ENCODE data around the gene PAPPA. TPM values are rescaled to one million over a fixed set of nuclear protein-coding genes. Genes with fewer than 3 reads are reported as not detected.

Gene PAPPA
- polyA plus RNA-seq, 4 donors: 3.4 to 8.7 (median 4.2) TPM

DNA sequence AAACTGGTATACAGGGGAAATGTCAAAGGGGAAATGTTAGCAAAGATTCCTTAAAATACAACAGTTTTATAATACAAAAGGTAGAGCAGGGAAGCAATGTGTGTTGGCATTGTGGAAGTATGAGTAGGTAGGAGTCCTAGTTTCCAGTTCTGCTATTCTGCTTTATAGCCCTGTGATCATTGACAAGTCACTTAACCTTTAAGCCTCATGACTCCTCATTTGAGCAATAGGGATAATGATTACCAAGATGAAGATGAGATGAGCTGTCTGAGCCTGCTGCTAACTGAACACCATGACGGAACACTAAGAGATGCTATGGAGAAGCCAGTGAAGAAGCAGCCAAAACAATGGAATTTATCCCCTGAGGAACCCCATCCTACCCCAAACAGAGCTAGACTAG is 251.7 kb downstream of the PAPPA start:
- no peak for DNase-seq (ENCODE audit: low read depth in 4 of 4, low spot score in 2 of 4)

DNA sequence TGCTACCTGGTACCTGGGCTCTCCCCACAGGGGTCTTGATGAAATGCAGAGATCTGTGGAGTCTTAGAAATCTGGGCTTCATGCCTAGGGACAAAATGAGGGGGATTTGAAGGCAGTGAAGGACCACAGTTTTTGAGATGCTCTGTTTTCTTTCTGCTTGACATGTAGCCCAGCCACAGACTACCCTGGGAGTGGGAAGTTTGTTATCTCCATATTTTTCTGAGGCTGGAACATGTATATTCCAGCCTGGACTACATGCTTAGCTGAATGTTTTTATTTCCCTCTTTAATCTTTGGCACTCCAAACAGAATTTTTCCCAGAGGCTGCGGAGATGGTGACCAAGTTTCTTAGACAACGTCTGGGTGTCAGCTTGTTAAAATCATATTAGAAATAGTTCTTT is 252.9 kb downstream of the PAPPA start:
- DNase-seq (ENCODE audit: low read depth in 4 of 4, low spot score in 2 of 4): no peak

DNA sequence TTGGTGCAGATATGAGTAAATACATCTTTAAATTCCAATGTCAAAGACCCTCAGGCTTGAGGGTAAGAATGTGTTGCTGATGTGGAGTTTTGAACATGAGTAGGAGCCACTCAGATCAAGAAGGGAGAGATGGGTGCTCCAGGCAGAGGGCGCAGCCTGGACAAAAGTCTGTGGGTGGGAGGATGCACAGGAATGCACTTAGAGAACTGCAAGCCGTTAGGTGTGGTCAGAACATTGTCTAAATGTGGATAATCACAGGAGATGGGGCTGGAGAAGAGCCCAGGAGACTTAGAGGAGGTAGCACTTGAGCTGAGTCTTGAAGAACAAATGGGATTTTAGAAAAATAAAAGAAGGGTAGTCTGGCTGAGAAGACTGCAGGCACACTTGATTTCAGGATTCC is 255.5 kb downstream of the PAPPA start:
- DNase-seq (ENCODE audit: low read depth in 4 of 4, low spot score in 2 of 4): no peak

DNA sequence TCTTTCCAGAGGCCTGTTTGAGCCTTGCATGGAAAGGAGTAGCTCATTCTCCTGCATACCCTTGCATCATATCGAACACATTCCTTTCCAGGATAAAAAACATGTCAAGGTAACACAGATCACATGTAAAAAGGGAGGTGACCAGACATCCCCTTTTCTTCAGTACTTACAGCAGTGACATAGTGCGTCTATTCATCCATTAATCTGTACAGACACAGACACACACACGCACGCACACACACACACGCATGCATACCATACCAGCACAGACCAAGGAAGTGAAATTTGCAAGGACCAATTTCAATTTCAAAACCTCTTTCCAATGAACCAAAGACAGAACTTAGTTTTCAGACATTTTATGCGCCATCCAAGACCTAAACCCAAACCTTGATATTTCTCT is 256.0 kb downstream of the PAPPA start:
- no peak for DNase-seq (ENCODE audit: low read depth in 4 of 4, low spot score in 2 of 4)

DNA sequence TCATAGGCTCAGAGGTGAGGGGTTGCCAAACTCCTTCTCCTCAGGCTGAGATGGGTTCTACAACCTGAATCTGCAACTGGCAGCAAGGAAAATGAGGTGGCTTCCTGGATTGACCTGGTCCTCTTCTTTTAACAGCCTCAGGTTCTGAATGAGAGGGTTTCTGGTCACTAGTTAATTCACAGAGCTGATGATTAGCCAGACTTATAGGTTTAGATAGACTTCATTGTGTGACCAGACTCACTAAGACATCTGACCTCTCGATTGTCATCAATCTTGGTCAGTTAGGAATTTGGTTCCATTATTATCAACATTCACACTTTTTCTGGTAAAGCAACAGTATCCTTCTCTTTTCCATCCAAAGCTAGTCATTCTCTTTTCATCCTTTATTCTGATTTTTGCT is 257.9 kb downstream of the PAPPA start:
- no peak for DNase-seq (ENCODE audit: low read depth in 4 of 4, low spot score in 2 of 4)

DNA sequence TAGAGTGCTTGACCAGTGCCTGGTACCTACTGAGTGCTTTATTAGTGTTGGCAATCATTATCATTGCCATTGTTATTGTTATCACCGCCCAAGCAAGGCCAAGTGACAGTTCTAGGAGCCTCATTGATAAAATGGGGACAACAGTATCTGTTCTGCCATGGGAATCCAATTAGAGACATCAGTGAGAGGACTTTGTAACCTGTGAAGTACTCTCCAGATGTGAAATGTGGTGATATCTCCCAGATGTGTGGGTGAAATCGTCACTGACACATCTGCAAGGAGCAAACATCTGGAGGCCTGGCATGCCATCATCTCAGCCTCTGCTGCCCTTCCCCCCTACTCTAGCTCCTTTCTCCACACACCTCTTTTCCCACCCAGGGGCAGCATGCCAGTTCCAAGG is 260.8 kb downstream of the PAPPA start:
- no peak for DNase-seq (ENCODE audit: low read depth in 4 of 4, low spot score in 2 of 4)

DNA sequence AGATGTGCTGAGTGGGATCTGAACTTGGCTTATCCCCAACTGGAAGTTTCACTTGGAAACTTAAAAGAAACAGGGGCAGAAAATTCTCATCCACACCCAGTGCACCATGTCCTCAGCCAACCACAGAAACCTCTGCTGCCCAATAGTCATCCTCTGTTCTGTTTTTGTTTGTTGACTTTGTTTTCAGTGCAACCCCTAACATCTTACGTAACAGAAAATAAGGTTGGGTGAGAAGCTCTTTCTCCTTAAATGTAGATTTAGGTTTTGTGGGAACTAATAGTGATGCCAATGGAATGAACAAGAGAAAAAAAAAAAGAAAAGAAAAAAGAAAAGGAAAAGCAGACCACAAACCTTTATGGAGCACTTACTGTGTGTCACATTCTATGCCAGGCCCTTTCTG is 262.8 kb downstream of the PAPPA start:
- DNase-seq (ENCODE audit: low read depth in 4 of 4, low spot score in 2 of 4): no peak

DNA sequence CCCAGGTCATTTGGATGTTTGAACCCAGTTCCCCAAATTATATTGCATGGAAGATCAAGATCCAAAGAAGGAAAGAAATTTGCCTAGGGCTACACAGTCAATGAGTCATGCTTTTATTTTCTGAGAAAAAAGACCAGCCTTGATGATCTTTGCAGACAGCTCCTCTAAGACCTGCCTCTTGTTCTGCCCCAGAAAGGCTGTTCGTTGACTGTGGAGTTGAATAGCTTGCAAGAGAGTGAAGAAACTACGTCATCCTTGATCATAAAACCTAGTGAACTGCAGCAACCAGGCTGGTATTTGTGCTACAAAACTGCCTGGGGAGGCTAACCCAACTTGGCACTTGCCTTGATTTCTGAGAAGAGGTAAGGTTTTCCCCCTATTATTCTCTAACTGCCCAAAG is 263.9 kb downstream of the PAPPA start:
- DNase-seq (ENCODE audit: low read depth in 4 of 4, low spot score in 2 of 4): no peak

DNA sequence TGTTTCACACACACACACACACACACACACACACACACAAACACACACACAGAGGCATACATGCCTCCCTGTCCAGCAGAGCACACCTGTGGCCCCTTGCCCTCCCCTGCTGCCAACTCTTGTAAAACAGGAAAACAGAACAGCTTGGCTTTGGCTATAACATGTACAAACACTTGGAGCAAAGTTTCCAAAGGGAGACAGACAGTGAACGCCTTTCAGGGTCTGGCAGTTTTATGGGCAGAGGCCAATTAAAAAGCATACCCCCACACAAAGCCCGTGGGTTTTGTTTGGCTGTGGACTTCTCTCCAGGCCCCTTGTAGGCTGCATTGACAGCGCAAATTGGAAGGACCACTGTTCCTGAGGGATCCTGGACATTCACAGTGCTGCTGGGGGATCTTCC is 265.6 kb downstream of the PAPPA start:
- DNase-seq (ENCODE audit: low read depth in 4 of 4, low spot score in 2 of 4): no peak

DNA sequence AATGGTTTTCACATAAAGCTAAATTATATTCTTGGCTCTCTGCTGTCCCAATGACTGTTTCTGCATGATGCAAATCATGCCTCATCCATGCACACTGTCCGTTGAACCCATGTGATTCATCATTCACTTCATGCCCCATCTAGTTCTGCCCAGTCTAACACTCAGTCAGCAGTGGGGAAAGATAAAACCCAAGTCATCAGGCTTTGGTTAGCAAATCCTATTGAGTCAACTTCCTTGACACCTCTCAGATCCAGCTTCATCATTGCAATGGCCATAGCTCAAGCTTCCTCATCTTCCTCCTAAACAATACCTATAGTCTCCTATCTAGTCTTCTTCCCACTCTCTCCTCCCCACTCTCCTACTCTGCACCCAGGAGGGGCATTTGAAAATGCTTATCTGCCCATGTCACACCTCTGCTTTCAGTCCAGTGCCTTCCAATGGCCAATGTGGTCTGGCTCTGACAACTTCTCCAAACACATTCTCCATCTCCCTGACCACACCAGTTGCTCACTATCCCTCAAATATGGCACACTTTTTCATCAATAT is 267.5 kb downstream of the PAPPA start:
- DNase-seq (ENCODE audit: low read depth in 4 of 4, low spot score in 2 of 4): no peak

DNA sequence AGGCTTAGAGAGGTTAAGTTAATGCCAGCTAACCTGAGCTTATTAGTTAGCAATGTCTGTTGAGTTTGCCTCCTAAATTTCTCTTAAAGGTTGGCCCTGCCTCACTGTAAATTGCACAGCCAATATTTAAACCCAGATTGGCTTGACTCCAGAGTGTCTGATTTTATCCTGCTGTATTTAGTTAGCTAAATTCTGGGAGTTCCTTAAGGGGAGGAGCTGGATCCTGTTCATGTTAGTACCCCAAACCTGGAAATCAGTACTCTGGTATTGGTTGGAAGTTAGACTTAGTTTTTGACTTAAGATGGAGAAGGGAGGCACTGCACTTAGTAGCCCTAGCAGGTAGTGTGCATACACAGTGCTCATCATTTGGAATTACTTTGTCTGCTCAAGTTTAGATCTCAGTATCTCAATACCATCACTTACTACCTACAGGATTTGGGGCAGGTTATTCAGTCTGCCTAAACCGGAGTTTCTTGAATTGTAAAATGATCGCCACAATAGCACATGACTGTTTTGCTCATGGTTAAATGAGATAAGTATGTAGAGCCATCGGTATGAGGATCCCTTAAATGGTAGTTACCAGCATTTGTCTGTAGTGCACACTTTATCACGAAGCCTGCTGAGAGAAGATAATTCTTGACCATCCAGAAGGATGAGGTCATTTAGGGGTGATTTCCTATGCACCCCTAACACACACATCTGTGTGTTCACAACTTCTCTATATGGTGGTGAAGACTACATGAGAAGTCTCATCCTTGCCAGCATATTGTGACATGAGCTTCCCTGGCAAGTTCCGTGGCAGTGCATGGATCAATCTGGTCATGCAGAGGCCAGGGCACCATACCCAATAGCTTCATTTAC is 268.8 kb downstream of the PAPPA start:
- DNase-seq (ENCODE audit: low read depth in 4 of 4, low spot score in 2 of 4): no peak

DNA sequence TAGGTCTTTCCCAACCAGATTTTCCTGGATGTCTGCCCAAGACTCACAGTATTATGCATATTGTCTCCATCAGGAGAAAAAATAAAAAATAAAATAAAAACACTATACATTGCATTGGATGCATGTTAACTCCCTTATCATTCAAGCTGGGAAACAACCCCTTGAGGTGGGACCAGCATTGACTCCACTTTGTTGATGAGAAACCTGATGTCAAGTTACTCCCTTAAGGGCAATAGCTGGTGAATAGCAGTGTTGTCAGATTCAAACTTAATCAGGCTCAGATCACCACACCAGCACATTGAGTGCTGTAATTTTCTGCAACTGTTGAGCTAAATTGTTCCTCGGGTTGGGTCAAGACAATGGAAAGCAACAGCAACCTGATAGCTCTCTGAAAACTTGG is 269.6 kb downstream of the PAPPA start:
- DNase-seq (ENCODE audit: low read depth in 4 of 4, low spot score in 2 of 4): no peak

DNA sequence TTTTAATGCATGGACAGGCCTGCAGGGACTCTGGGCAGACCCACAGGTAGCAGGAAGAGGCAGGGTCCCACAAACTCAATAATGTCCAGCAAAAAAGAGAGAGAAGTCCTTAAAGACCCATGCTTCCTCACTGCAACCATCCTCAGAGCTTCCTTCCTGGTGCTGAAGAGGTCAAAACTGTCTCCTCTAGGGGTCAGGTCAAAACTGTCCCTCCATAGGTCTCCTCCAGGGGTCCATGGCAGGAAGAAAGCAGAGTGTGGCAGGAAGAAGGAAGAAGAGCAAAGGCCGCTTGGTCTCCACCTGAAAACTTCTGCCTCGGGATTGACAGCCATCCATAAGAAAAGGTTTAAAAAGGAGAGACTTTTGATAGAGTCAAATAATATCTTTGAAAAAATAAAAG is 271.7 kb downstream of the PAPPA start:
- no peak for DNase-seq (ENCODE audit: low read depth in 4 of 4, low spot score in 2 of 4)

DNA sequence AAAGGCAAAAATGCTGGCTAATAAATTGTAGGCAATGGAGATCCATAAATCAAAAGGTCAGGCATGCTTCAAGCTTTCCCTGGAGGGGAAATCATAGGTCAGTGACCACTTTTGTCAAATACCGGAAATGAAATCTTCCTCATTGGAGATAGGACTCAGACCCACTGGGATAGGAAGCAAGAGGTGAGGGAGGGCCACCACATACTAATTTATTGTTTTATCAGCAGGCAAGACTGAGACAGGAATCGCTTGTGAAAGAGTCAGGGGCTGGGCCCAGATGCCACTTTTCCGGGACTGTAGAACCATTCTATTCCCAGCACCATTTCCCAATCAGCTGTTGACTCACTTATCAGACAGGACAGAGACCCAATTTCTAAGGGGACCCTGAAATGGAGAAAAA is 277.3 kb downstream of the PAPPA start:
- DNase-seq (ENCODE audit: low read depth in 4 of 4, low spot score in 2 of 4): no peak

DNA sequence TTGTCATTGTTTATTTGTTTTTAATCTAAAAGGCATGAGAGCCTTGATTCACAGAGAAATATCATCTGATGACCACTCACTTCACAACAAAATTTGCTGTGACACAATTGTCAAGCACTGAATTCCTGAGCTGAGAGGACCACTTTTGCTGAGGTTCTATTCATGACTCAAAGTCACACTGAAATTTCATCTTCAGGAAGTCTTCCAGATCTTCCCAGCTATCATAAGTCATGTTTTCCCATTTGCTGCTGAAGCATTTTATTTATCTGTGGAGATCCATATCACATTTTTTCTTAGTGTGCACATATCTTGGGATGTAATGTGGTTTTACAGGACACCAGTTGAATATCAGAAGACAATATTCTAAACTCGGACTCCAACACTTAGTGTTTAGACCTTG is 278.5 kb downstream of the PAPPA start:
- no peak for DNase-seq (ENCODE audit: low read depth in 4 of 4, low spot score in 2 of 4)

DNA sequence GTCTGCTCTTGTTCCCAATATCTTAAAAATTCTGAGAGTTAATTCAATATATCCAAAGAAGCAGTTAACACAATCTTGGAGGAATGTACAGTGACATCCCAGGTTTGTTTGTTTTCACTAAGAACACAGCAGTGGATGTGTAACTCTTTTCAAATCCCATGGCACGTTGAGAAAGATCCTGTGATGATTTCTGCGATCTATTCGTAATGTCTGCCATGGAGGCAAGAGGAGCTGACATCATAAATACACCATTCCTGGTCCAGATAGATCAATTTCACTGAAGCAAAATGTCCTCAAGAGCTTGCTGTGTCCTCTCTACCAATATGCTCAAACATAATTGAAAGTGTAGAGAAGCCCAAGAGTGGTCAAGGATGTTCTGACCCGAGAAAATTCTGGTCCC is 280.7 kb downstream of the PAPPA start:
- DNase-seq (ENCODE audit: low read depth in 4 of 4, low spot score in 2 of 4): no peak

DNA sequence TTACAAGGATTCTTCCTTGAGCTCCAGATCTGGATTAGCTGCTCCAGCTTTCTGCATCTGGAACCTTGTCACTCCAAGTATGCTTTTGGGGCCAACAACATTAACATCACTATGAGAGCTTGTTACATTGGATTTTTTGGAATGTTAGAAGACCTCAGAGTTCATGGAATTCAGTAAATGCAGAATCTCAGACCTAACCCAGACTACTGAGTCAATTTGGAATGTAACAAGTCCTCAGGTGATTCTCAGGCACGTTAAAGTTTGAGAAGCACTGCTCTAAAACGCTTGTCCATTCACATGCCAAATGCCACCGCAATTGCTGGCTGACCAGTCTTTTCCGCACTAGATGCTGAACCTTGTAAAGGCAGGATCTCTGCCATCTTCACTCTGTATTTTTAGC is 282.1 kb downstream of the PAPPA start:
- DNase-seq (ENCODE audit: low read depth in 4 of 4, low spot score in 2 of 4): no peak

DNA sequence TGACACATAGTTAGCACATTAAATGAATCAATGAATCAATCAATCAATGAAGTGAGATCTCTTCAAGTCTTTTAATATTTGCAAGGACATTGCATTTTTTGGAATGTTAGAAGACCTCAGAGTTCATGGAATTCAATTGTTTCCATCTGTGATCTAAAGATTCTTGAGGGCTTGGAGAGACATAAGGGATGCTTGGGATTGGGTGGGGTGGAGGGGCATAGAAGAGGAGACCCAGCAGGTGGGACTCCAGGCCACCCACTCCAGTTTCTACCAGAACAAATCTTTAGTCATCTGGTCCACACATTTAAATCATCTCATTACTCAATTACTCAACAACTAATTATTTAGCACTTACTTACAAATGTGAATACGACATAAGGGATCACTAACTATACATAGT is 282.5 kb downstream of the PAPPA start:
- no peak for DNase-seq (ENCODE audit: low read depth in 4 of 4, low spot score in 2 of 4)

DNA sequence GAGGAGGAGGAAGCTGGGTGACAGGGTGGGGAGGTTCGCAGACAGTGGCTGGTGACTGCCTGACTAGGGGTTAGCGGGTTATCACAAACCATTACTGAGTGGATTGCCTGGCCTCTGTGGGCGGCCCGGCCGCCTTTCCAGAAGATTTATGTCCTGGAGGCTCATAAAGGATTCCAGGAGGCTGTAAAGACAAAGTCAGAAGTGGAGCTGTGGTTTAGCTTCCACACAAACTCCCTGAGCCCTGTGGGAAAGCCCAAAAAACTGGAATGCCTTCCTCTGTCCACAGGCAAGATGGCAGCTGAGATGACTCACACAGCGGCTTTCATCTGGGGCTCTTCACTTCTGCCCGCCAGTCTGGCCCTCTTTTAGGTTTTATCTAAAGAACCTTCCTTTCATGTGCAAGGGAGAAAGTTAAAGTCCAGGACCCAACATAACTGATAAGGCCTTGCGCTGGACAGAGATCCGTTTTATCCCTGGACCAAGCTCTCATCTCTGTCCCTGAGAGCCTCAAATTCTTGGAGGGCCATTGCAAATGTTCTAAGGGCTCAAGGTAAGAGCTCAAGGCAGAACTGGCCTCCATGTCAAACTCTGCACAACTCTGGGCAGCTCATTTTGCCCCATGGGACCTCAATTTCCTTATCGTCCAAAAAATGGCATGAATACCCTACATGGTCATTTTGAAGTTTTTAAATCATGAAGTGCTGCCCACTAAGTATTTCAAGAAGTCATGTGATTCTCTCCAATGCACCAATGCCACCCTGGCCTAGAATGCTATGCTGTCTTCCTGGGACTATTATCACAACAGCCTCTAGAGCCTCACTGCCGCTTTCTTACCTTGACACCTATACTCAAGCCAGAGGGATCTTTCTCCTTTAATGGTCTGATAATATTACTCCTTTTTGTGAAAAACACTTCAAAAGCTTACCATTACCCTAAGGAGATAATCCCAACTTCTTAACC is 284.1 kb downstream of the PAPPA start:
- no peak for DNase-seq (ENCODE audit: low read depth in 4 of 4, low spot score in 2 of 4)

DNA sequence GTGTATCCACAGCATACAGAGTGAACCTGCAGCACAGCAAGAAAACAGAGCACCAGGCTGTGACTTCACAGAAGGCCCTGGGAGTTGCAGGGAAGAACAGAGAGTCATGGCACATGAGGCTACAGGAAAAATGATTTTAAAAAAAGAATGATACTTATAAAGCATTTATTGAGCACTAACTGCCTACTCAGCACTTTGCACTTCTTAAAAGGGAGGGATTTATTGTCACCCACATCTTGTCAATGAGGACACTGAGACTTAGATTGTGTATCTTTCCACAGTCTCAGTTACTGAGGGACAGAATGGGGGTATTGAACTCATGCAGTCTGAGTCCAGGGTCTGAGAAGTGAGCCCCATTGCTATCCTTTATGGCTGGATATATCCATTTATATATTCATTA is 288.9 kb downstream of the PAPPA start:
- DNase-seq (ENCODE audit: low read depth in 4 of 4, low spot score in 2 of 4): no peak

DNA sequence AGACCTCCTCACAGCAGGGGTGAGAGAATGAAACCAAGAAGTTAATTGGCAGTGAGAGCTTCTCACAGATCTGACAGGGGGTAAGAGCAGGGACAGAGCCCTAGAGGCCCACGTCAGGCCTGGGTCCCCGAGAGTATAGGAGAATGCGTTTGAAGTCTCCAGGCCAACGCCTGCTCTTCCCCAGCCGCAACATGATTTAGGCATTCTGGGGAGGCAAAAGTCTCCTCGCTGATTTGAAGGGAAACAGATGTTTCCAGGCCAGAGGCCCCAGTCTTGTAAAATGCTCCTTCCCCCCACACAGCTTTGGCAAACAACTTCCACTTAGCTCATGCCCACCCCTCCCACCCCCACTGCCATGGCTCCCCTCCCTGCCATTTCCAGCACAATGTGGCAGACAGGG is 294.3 kb downstream of the PAPPA start:
- DNase-seq (ENCODE audit: low read depth in 4 of 4, low spot score in 2 of 4): peak in 2 of 4 donors; percentile 37 to 77
